Prostate gland (tissue), 2 donors: Measurements from ENCODE around the gene GABBR2.

Experiments used
- POLR2A ChIP-seq: fragments of 450-650 bp; IDR thresholded peaks from one replicate; pipeline ENCODE4 v1.6.1; 2016; ENCODE audit warnings: antibody characterized with exemption, mild to moderate bottlenecking
- TF ChIP-seq, protein P1 (sequence below), 4 experiments: fragments of 200-600 bp in 2 of 4; fragments of 450-650 bp in 2 of 4; sonication (generic) in 2 of 4; IDR thresholded peaks; 1 replicate in 3 of 4; 2 replicates in 1 of 4; pipeline ENCODE4 v1.5.1; 2016 to 2019; ENCODE audit warnings: antibody characterized with exemption in 4 of 4, mild to moderate bottlenecking in 2 of 4, moderate library complexity in 2 of 4

DNA sequence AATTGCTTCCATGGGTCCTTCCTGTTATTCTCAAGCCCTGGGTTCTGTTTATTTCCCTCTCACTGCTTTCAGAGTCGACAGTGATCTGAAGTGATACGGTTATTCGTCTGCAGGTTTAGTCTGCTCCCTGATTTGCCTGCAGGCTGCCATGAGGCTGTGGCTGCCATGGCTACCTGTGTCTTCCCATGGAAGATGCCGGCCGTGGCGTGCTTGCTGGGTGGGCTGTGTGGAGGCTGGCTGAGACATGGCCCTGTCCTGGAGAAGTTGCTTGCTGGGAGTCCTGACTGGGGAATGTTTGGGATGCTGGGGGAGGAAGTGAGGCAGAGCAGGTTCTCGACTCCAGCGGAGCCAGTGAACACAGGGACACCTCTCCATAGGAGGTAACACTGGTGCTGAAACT lies 349.2 kb downstream of the GABBR2 start:
- TF ChIP-seq POLR2A = no peak
- TF ChIP-seq, protein P1, sequence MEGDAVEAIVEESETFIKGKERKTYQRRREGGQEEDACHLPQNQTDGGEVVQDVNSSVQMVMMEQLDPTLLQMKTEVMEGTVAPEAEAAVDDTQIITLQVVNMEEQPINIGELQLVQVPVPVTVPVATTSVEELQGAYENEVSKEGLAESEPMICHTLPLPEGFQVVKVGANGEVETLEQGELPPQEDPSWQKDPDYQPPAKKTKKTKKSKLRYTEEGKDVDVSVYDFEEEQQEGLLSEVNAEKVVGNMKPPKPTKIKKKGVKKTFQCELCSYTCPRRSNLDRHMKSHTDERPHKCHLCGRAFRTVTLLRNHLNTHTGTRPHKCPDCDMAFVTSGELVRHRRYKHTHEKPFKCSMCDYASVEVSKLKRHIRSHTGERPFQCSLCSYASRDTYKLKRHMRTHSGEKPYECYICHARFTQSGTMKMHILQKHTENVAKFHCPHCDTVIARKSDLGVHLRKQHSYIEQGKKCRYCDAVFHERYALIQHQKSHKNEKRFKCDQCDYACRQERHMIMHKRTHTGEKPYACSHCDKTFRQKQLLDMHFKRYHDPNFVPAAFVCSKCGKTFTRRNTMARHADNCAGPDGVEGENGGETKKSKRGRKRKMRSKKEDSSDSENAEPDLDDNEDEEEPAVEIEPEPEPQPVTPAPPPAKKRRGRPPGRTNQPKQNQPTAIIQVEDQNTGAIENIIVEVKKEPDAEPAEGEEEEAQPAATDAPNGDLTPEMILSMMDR (IDR thresholded peaks at IDR 0.05) = no peak
